BE2C (cell line): Measurements from ENCODE around the gene TARS3.

Experiments used
- DNase-seq: peaks from one replicate; pipeline ENCODE4 v3.0.0-alpha.2; 2020
- H3K27me3 ChIP-seq: fragments of 250-450 bp; sonication (Bioruptor Pico); 2 replicates; pipeline ENCODE4 v1.5.1; 2020; ENCODE audit warnings: mild to moderate bottlenecking
- H3K36me3 ChIP-seq: fragments of 250-450 bp; sonication (Bioruptor Pico); 2 replicates; pipeline ENCODE4 v1.5.1; 2020; ENCODE audit warnings: mild to moderate bottlenecking
- H3K4me1 ChIP-seq: fragments of 250-450 bp; sonication (Bioruptor Pico); 2 replicates; pipeline ENCODE4 v1.5.1; 2020
- H3K4me3 ChIP-seq: 2 replicates; pipeline ENCODE4 v1.5.1; 2011; ENCODE audit warnings: low read depth, low read length
- H3K9me3 ChIP-seq: fragments of 250-450 bp; sonication (Bioruptor Pico); 2 replicates; pipeline ENCODE4 v1.5.1; 2020
- TF ChIP-seq, protein P1 (sequence below): IDR thresholded peaks from 2 replicates; pipeline ENCODE4 v1.5.1; 2012; ENCODE audit warnings: mild to moderate bottlenecking, low read depth, low read length

TARS3 gene

GRCh38 chr15:101611007-101611406 is 113.3 kb downstream of the TARS3 start:
- Histone ChIP-seq H3K27me3 (no peaks in the 10 kb centered on the region), H3K4me3 (no peak overlapping the region), H3K9me3 (no peaks in the 10 kb centered on the region), H3K36me3 (no peaks in the 10 kb centered on the region), H3K4me1 (peaks cover 30% of the 10 kb centered on the region)
- no peak for DNase-seq
- TF ChIP-seq, protein P1, sequence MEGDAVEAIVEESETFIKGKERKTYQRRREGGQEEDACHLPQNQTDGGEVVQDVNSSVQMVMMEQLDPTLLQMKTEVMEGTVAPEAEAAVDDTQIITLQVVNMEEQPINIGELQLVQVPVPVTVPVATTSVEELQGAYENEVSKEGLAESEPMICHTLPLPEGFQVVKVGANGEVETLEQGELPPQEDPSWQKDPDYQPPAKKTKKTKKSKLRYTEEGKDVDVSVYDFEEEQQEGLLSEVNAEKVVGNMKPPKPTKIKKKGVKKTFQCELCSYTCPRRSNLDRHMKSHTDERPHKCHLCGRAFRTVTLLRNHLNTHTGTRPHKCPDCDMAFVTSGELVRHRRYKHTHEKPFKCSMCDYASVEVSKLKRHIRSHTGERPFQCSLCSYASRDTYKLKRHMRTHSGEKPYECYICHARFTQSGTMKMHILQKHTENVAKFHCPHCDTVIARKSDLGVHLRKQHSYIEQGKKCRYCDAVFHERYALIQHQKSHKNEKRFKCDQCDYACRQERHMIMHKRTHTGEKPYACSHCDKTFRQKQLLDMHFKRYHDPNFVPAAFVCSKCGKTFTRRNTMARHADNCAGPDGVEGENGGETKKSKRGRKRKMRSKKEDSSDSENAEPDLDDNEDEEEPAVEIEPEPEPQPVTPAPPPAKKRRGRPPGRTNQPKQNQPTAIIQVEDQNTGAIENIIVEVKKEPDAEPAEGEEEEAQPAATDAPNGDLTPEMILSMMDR = no peak

DNA sequence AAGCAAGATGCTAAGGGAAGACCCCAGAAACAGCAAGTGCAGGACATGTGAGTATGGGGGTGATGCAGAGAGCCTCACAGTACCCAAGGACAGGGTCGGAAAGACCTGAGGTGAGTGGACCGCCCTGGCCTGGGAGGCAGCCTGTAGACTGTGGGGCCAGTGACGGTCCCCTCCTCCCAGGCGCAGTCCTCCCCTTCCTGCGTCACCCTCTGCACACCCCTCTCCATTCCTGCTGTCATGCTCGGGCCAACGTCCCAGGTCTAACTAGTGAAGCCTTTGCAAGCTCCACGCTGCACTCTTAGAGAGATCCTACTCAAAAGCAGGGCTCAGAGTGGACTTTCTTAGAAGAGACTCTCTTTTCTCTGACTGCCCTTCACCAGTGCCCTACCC is 113.7 kb downstream of the TARS3 start:
- Histone ChIP-seq H3K9me3 (no peaks in the 10 kb centered on the region), H3K36me3 (no peaks in the 10 kb centered on the region), H3K27me3 (no peaks in the 10 kb centered on the region), H3K4me3 (no peak overlapping the region), H3K4me1 (peaks cover 26% of the 10 kb centered on the region)
- TF ChIP-seq, protein P1 = no peak
- DNase-seq = no peak

DNA sequence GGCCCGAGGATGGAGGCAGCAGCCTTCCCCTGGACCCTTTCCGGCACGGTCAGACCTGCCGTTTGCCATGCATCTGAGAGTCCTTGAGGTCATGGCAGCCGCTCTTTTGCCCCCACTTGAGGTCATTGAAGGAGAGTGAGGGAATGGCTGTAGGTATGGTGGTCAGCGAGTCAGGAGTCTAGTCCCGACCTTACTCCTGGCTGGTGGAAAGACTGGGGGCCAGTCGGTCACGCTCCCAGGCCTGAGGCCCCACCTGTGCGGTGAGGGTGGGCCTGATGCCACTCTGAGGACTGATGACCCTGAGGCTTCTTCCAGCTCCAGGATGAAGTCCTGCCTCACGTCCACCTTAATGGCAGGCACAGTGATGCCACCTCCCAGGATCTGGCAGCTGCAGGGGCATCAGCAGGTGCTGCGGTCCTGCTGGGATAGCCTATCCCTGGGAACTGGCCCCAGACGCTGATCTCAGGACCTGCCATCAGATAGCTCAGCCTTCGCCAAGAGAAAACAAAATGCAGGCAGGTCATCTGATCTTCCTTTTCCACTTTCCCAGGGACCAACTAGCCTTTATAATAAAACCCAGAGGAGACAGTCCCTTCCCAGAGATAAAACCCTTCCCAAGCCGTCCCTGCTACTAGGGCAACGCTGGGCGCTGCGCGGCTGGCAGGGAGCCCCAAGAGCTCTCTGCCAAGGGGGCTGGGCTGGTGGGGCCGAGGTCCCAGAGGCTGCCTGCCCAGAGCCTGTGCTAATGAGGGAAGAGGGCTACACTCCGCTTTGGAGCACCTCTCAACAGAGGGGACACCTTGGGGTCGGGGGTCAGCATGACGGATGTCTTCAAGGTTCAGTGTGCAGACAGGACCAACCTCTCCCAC is 114.3 kb downstream of the TARS3 start:
- no peak for DNase-seq

DNA sequence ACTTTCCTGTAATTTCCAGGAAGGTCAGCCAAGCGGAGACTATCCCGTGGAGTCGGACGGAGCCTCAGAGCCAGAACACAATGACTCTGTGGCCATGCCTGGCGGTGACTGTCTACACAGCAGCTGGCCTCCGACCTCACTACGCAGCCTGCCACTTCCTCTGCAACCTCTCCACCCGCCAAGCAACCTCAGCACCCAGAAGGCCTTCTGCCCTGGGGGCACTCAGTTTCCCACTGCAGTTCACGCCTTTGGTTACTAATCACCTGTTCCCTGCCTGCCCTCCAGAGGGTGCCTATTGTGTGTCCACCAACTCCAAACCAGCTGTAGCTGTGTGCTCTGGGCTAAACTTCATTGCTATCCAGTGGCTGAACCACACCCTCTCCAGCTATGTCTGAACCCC is 116.1 kb downstream of the TARS3 start:
- Histone ChIP-seq H3K36me3 (no peaks in the 10 kb centered on the region), H3K9me3 (no peaks in the 10 kb centered on the region), H3K27me3 (no peaks in the 10 kb centered on the region), H3K4me1 (peaks cover 9% of the 10 kb centered on the region), H3K4me3 (no peak overlapping the region)
- TF ChIP-seq, protein P1 = no peak
- DNase-seq = no peak

More for the DNA sequence above, 114.3 kb downstream of the TARS3 start:
- Histone ChIP-seq H3K27me3 (no peaks in the 10 kb centered on the region), H3K36me3 (no peaks in the 10 kb centered on the region), H3K4me1 (peaks cover 24% of the 10 kb centered on the region), H3K4me3 (no peak overlapping the region), H3K9me3 (no peaks in the 10 kb centered on the region)
- TF ChIP-seq, protein P1 = no peak

GRCh38 chr15:101607108-101607507 is 117.2 kb downstream of the TARS3 start:
- TF ChIP-seq, protein P1 = no peak
- H3K27me3 ChIP-seq = no peaks in the 10 kb centered on the region
- no peak for DNase-seq
- H3K36me3 ChIP-seq = no peaks in the 10 kb centered on the region
- H3K4me1 ChIP-seq = no peaks in the 10 kb centered on the region; the same call in 1 of the 2 replicates
- H3K9me3 ChIP-seq = no peaks in the 10 kb centered on the region
- no peak overlapping the region for H3K4me3 ChIP-seq
